Nephron (organoid): ENCODE measurements around the gene INPP1.

ENCODE experiments used
- H3K27ac Mint-ChIP-seq, 3 experiments: 2 replicates each; pipeline ENCODE4 v1.8.0; 2020; ENCODE audit warnings: mixed read lengths in 3 of 3, mild to moderate bottlenecking in 2 of 3, moderate library complexity in 1 of 3
- H3K27me3 Mint-ChIP-seq: 2 replicates; pipeline ENCODE4 v1.8.0; 2021; ENCODE audit warnings: low read depth, mild to moderate bottlenecking, moderate library complexity, mixed read lengths
- H3K36me3 Mint-ChIP-seq: 2 replicates; pipeline ENCODE4 v1.8.0; 2020; ENCODE audit warnings: low read depth, mixed read lengths
- H3K4me1 Mint-ChIP-seq: 2 replicates; pipeline ENCODE4 v1.8.0; 2020; ENCODE audit warnings: mixed read lengths
- H3K4me3 Mint-ChIP-seq, 3 experiments: 2 replicates each; pipeline ENCODE4 v1.8.0; 2020; ENCODE audit warnings: mild to moderate bottlenecking in 3 of 3, mixed read lengths in 3 of 3, moderate library complexity in 2 of 3
- H3K9me3 Mint-ChIP-seq: 2 replicates; pipeline ENCODE4 v1.8.0; 2020; ENCODE audit warnings: mixed read lengths
- CTCF ChIP-seq, 3 experiments: fragments of 200-600 bp; sonication (generic); IDR thresholded peaks; one replicate each; pipeline ENCODE4 v1.5.0; 2021; ENCODE audit warnings: antibody characterized with exemption in 3 of 3; ENCODE audit not compliant: unreplicated experiment in 3 of 3

INPP1 gene

GRCh38 chr2:190405995-190406394, 62.6 kb downstream of the INPP1 start:
- TF ChIP-seq CTCF (IDR thresholded peaks at IDR 0.05; ENCODE audit: unreplicated experiment in 3 of 3), result no peak

DNA sequence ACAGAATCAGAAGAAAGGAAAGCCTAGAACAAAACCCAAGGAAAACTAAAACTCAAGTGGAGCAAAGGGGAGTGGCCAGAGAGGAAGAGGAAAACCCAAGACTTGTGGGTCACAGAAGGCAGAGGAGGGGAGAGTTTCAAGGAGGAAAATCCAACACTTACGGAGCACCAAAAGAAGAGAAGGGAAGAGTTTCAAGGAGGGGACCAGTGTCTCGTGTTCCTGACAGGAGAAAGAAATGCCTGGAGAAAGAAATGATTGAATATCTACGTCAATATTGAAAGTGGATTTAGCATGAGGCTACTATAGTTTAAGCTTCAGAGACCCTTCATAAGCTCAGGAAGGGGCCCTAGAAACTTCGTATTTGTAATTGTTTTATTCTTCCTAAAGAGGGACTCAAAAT, 63.4 kb downstream of the INPP1 start:
- no peaks in the 10 kb centered on the region for H3K4me1 Mint-ChIP-seq
- H3K27me3 Mint-ChIP-seq, result peaks cover 29% of the 10 kb centered on the region
- no peaks in the 10 kb centered on the region for H3K36me3 Mint-ChIP-seq
- no peak for TF ChIP-seq CTCF (IDR thresholded peaks at IDR 0.05; ENCODE audit: unreplicated experiment in 3 of 3)
- H3K27ac Mint-ChIP-seq, result no peak overlapping the region
- H3K9me3 Mint-ChIP-seq, result no peaks in the 10 kb centered on the region
- no peak overlapping the region for H3K4me3 Mint-ChIP-seq

More at GRCh38 chr2:190405995-190406394, 62.6 kb downstream of the INPP1 start:
- Mint-ChIP-seq H3K27ac (no peak overlapping the region), H3K4me3 (no peak overlapping the region), H3K36me3 (no peaks in the 10 kb centered on the region), H3K4me1 (no peaks in the 10 kb centered on the region), H3K27me3 (peaks cover 27% of the 10 kb centered on the region), H3K9me3 (no peaks in the 10 kb centered on the region)

DNA sequence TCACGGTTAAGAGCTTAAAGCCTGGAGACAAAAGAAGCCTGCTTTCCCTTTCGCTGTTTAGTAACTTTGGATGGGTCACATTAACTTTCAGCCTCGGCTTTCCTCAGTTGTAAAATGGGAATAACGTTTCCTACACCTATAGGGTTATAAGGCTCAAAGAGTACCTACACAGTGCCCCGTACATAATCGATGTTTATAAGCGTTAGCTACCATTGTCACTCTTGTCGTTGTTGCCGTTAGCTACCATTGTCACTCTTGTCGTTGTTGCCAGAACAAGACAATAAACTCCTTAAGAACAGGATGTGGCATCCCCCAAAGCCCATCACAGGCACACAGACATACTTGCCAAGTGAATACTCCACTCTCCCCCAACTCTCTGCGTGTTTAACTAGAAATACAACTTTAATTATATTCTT, 63.9 kb downstream of the INPP1 start:
- no peaks in the 10 kb centered on the region for H3K9me3 Mint-ChIP-seq
- H3K4me3 Mint-ChIP-seq, result peak overlapping the region in 1 of 3 experiments; percentile 71
- no peak for TF ChIP-seq CTCF (IDR thresholded peaks at IDR 0.05; ENCODE audit: unreplicated experiment in 3 of 3)
- H3K36me3 Mint-ChIP-seq, result no peaks in the 10 kb centered on the region
- H3K27me3 Mint-ChIP-seq, result peaks cover 31% of the 10 kb centered on the region
- H3K27ac Mint-ChIP-seq, result peak overlapping the region in 1 of 3 experiments; percentile 30
- no peaks in the 10 kb centered on the region for H3K4me1 Mint-ChIP-seq

DNA sequence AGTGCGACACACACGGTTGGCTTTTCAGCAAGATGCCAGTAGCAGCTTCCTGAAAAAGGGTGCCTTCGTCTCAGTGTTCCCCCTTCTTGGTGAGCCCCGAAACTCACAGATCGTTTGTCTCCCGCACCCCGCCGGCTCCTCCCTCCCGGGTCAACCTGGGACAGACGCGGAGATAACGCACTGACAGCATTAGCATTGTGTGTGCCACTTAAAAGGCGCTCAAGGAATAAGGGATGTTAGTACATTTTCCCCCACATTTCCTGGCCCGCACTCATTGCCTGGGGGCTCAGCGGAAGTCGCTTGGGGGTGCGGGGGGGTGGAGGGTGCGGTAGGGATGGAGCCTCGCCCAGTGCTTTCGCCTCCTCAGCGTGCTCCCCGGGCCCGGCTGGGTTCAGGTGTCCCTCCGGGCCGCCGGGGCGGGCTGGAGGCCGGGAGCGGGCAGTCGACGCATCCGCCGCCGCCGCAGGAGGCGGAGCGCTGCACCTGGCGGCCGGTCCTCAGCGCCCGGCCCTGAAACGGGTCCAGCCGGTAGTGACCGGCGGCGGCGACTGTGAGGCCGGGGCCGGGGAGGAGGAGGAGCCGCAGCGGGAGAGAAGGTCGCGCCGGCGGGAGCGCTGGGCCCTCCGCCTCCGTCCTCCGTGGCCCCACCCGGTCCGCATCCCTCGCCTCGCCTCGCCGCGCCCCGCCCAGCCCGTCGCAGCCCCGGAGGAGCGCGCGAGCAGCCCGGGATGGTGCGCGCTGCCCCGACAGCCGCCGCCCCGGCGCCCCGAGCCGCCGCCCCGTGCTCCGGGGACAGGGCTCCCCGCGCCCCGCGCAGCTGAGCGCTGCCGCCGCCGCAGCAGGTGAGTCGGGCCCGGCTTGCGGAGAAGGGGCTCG, 64.5 kb downstream of the INPP1 start, which contains the start of gene MFSD6:
TSS of gene MFSD6 (plus strand) at position 694 of the 876 bp plus-strand sequence. CDS start 27,675 bp downstream, outside the sequence.
- Mint-ChIP-seq H3K27ac (peak within 1 kb of the TSS in 2 of 3 experiments; percentile 16 to 31), H3K27me3 (peaks cover 35% of the 10 kb centered on the region), H3K36me3 (no peaks in the 10 kb centered on the region), H3K9me3 (no peaks in the 10 kb centered on the region), H3K4me1 (no peaks in the 10 kb centered on the region), H3K4me3 (peak within 1 kb of the TSS; percentile 79 to 90 (median 88))
- TF ChIP-seq CTCF (IDR thresholded peaks at IDR 0.05; ENCODE audit: unreplicated experiment in 3 of 3), result no peak

- H3K9me3 Mint-ChIP-seq, result no peaks in the 10 kb centered on the region
- H3K36me3 Mint-ChIP-seq, result no peaks in the 10 kb centered on the region
- H3K27me3 Mint-ChIP-seq, result peaks cover 34% of the 10 kb centered on the region
- H3K4me3 Mint-ChIP-seq, result peak overlapping the region; percentile 79 to 90 (median 88)
- peak overlapping the region in 2 of 3 experiments; percentile 16 to 31 for H3K27ac Mint-ChIP-seq
- no peak for TF ChIP-seq CTCF (IDR thresholded peaks at IDR 0.05; ENCODE audit: unreplicated experiment in 3 of 3)
- H3K4me1 Mint-ChIP-seq, result no peaks in the 10 kb centered on the region
These were observed 65.3 kb downstream of the INPP1 start for GRCh38 chr2:190408538-190409271.
